K562 (cell line): ENCODE measurements around the gene HSPE1. TPM values are rescaled to one million over a fixed set of nuclear protein-coding genes. Genes with fewer than 3 reads are reported as not detected.

Experiments
- BCL6 ChIP-seq: fragments of 250-450 bp; sonication (Bioruptor Pico); IDR thresholded peaks from 2 replicates; pipeline ENCODE4 v1.4.0; 2020
- CEBPB ChIP-seq: fragments of 450-650 bp; IDR thresholded peaks from 2 replicates; pipeline ENCODE4 v1.6.1; 2016; ENCODE audit warnings: missing genetic modification characterization, missing compliant biosample characterization
- ETV6 ChIP-seq, 3 experiments: fragments of 150-350 bp in 1 of 3; sonication (generic) in 1 of 3; formaldehyde crosslinking in 1 of 3; IDR thresholded peaks; 2 replicates each; pipeline versions ENCODE4 v1.6.1 to v1.8.0; 2014 to 2022; ENCODE audit warnings: borderline replicate concordance in 2 of 3, low read depth in 2 of 3, antibody characterized with exemption in 1 of 3, low read length in 1 of 3, mild to moderate bottlenecking in 1 of 3, missing genetic modification reagents in 1 of 3
- HDAC1 ChIP-seq, 2 experiments: fragments of 450-650 bp; IDR thresholded peaks; 2 replicates each; pipeline ENCODE4 v1.6.1; 2016 to 2017; ENCODE audit warnings: inconsistent platforms in 1 of 2, mild to moderate bottlenecking in 1 of 2, moderate library complexity in 1 of 2
- HMGN3 ChIP-seq: IDR thresholded peaks from 2 replicates; pipeline ENCODE4 v1.6.1; 2011; ENCODE audit warnings: borderline replicate concordance, low read depth, mild to moderate bottlenecking, mixed read lengths, low read length; ENCODE audit not compliant: insufficient read length; ENCODE audit errors: extremely low read depth
- KLF16 ChIP-seq: IDR thresholded peaks from 2 replicates; pipeline ENCODE4 v1.6.1; 2016; ENCODE audit warnings: antibody characterized with exemption
- MTA3 ChIP-seq: fragments of 450-650 bp; formaldehyde crosslinking; IDR thresholded peaks from 2 replicates; pipeline ENCODE4 v1.6.1; 2017; ENCODE audit warnings: mild to moderate bottlenecking, borderline replicate concordance
- PKNOX1 ChIP-seq: fragments of 450-650 bp; IDR thresholded peaks from 2 replicates; pipeline ENCODE4 v1.6.1; 2016
- PURB ChIP-seq: sonication (generic); formaldehyde crosslinking; IDR thresholded peaks from 2 replicates; pipeline ENCODE4 v1.9.0; 2021; ENCODE audit warnings: low read depth, mild to moderate bottlenecking, missing genetic modification reagents
- RBBP5 ChIP-seq: fragments of 200-600 bp; sonication (generic); IDR thresholded peaks from 2 replicates; pipeline ENCODE4 v1.6.1; 2012; ENCODE audit warnings: borderline replicate concordance, mild to moderate bottlenecking, low read length, control low read depth, inconsistent platforms; ENCODE audit not compliant: insufficient read depth, poor library complexity, severe bottlenecking
- SMARCA4 ChIP-seq: fragments of 450-650 bp; IDR thresholded peaks from 2 replicates; pipeline ENCODE4 v1.6.1; 2016
- SMARCC2 ChIP-seq: fragments of 450-650 bp; IDR thresholded peaks from 2 replicates; pipeline ENCODE4 v1.6.1; 2017; ENCODE audit warnings: antibody characterized with exemption, moderate library complexity, mild to moderate bottlenecking, low read depth
- SP1 ChIP-seq: sonication (generic); formaldehyde crosslinking; IDR thresholded peaks from 2 replicates; pipeline ENCODE4 v1.8.1; 2022; ENCODE audit warnings: mild to moderate bottlenecking, missing genetic modification reagents
- SREBF1 ChIP-seq: fragments of 150-350 bp; IDR thresholded peaks from 2 replicates; pipeline ENCODE4 v1.6.1; 2014; ENCODE audit warnings: antibody characterized with exemption, low read depth, low read length, borderline replicate concordance
- STAT5A ChIP-seq: IDR thresholded peaks from 2 replicates; pipeline ENCODE4 v1.6.1; 2012; ENCODE audit warnings: low read length, inconsistent platforms, borderline replicate concordance
- SUPT5H ChIP-seq: fragments of 450-650 bp; IDR thresholded peaks from 2 replicates; pipeline ENCODE4 v1.6.1; 2016
- TCF3 ChIP-seq: sonication (generic); formaldehyde crosslinking; IDR thresholded peaks from 2 replicates; pipeline ENCODE4 v1.4.0; 2020; ENCODE audit warnings: mild to moderate bottlenecking, missing genetic modification reagents
- THRAP3 ChIP-seq: fragments of 450-650 bp; IDR thresholded peaks from 2 replicates; pipeline ENCODE4 v1.6.1; 2016; ENCODE audit warnings: mild to moderate bottlenecking, inconsistent platforms, borderline replicate concordance
- ZNF23 ChIP-seq: fragments of 250-450 bp; sonication (Bioruptor Pico); IDR thresholded peaks from 2 replicates; pipeline ENCODE4 v1.4.0; 2020; ENCODE audit warnings: mild to moderate bottlenecking
- ZSCAN32 ChIP-seq: fragments of 450-650 bp; formaldehyde crosslinking; IDR thresholded peaks from 2 replicates; pipeline ENCODE4 v1.4.0; 2020; ENCODE audit warnings: mild to moderate bottlenecking, moderate library complexity
- polyA plus RNA-seq, 8 experiments: library from polyadenylated mRNA; depleted of rRNA in 4 of 8; stranded (reverse) in 5 of 8; unstranded in 3 of 8; fragments of >200 nt; fragmentation: Nextera tagmentation in 2 of 8; fragmentation: Illumina TruSeq in 1 of 8; extraction: Ambion mirVana in 2 of 8; extraction: Trizol in 1 of 8; gene quantifications; 2 replicates each; pipeline versions ENCODE4 v1.2.1 to v1.2.3, GENCODE V29; 2011 to 2014; ENCODE audit warnings: inconsistent platforms in 1 of 8, missing spikeins in 1 of 8
- total RNA-seq, 7 experiments: library from RNA; depleted of rRNA in 6 of 7; stranded (reverse); fragments of >200 nt in 6 of 7; fragmentation: Illumina TruSeq in 2 of 7; extraction: Trizol in 2 of 7; gene quantifications; 2 replicates each; pipeline versions ENCODE4 v1.2.1 to v1.2.3, GENCODE V29; 2011 to 2021; ENCODE audit warnings: low replicate concordance in 1 of 7
- TF ChIP-seq, protein P1 (sequence below): sonication (generic); formaldehyde crosslinking; IDR thresholded peaks from 2 replicates; pipeline ENCODE4 v1.8.0; 2022; ENCODE audit warnings: mild to moderate bottlenecking, missing genetic modification reagents
- TF ChIP-seq, protein P2 (sequence below): fragments of 450-650 bp; IDR thresholded peaks from 2 replicates; pipeline ENCODE4 v1.6.1; 2016; ENCODE audit warnings: borderline replicate concordance

HSPE1 gene
- total and polyA plus RNA-seq, 9 of the 15 experiments (the other 6 are each of a cell fraction or from before 2014, with no cell fraction given), result 223 to 1,007 (median 612) TPM

DNA sequence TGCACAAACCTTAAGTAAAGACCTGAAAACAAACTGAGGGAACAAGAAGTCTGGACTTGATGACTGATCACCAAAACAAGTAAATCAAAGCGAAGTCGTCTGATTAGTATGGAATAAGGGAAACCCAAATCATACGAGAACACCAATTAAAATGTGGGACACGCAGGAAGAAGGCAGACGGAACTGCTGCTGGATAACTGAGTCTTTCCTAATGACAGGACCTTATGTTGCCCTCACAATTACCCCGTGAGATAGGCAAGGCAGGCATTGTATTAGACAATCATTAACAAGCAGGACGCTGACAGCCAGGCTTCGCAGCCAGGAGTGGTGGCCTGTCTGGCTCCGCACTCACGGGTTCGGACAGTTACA is 47.4 kb upstream of the HSPE1 start (continued):
- TF ChIP-seq KLF16 (no peak), HMGN3 (no peak), THRAP3 (no peak), SMARCC2 (0 out of 2 replicates have a peak, but pooled peaks have one; percentile 34), PURB (no peak), BCL6 (CRISPR knock-in tag) (no peak), SREBF1 (0 out of 2 replicates have a peak, but pooled peaks have one; percentile 6), STAT5A (no peak), SMARCA4 (0 out of 2 replicates have a peak, but pooled peaks have one; percentile 15), MTA3 (no peak), ZNF23 (no peak), ZSCAN32 (CRISPR knock-in tag) (no peak), HDAC1 (IDR thresholded peaks at IDR 0.05) (peak in 1 of 2 experiments; percentile 41; a peak in 1 of 4 replicates), CEBPB (tag) (no peak), PKNOX1 (no peak), SUPT5H (no peak), SP1 (no peak), TCF3 (CRISPR knock-in tag) (no peak), ETV6 (IDR thresholded peaks at IDR 0.05; ENCODE audit: borderline replicate concordance in 1 of 2, low read depth in 2 of 2, low read length in 1 of 2) (no peak), ETV6 (CRISPR knock-in tag; IDR thresholded peaks at IDR 0.05; ENCODE audit: borderline replicate concordance) (no peak), RBBP5 (no peak)
- TF ChIP-seq, protein P1, sequence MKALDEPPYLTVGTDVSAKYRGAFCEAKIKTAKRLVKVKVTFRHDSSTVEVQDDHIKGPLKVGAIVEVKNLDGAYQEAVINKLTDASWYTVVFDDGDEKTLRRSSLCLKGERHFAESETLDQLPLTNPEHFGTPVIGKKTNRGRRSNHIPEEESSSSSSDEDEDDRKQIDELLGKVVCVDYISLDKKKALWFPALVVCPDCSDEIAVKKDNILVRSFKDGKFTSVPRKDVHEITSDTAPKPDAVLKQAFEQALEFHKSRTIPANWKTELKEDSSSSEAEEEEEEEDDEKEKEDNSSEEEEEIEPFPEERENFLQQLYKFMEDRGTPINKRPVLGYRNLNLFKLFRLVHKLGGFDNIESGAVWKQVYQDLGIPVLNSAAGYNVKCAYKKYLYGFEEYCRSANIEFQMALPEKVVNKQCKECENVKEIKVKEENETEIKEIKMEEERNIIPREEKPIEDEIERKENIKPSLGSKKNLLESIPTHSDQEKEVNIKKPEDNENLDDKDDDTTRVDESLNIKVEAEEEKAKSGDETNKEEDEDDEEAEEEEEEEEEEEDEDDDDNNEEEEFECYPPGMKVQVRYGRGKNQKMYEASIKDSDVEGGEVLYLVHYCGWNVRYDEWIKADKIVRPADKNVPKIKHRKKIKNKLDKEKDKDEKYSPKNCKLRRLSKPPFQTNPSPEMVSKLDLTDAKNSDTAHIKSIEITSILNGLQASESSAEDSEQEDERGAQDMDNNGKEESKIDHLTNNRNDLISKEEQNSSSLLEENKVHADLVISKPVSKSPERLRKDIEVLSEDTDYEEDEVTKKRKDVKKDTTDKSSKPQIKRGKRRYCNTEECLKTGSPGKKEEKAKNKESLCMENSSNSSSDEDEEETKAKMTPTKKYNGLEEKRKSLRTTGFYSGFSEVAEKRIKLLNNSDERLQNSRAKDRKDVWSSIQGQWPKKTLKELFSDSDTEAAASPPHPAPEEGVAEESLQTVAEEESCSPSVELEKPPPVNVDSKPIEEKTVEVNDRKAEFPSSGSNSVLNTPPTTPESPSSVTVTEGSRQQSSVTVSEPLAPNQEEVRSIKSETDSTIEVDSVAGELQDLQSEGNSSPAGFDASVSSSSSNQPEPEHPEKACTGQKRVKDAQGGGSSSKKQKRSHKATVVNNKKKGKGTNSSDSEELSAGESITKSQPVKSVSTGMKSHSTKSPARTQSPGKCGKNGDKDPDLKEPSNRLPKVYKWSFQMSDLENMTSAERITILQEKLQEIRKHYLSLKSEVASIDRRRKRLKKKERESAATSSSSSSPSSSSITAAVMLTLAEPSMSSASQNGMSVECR (CRISPR knock-in tag), result no peak
- TF ChIP-seq, protein P2, sequence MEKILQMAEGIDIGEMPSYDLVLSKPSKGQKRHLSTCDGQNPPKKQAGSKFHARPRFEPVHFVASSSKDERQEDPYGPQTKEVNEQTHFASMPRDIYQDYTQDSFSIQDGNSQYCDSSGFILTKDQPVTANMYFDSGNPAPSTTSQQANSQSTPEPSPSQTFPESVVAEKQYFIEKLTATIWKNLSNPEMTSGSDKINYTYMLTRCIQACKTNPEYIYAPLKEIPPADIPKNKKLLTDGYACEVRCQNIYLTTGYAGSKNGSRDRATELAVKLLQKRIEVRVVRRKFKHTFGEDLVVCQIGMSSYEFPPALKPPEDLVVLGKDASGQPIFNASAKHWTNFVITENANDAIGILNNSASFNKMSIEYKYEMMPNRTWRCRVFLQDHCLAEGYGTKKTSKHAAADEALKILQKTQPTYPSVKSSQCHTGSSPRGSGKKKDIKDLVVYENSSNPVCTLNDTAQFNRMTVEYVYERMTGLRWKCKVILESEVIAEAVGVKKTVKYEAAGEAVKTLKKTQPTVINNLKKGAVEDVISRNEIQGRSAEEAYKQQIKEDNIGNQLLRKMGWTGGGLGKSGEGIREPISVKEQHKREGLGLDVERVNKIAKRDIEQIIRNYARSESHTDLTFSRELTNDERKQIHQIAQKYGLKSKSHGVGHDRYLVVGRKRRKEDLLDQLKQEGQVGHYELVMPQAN, result 0 out of 2 replicates have a peak, but pooled peaks have one; percentile 16
